ENCODE data around the gene RPP40. TPM values are rescaled to one million over a fixed set of nuclear protein-coding genes. Genes with fewer than 3 reads are reported as not detected.

Gene RPP40
- total RNA-seq, 1 experiment from 2014 or later, result 15.9 TPM

DNA sequence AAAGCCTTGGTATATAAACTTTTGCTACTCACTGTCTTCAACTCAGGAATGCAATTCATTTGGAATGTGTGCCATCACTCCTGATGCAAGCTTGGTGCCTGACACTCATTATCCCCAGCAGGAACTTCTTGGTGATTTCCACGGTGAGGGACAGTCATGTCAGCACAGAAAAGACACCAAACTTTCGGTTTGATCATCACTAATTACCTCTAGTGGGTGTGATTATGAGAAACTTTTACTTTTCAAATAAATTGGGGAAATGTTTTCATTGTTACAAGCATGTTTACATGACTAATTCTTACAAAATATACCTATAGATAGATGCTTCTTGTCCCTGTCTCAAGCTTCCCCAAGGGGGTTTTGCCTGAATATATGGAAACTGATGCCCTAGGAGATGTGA, 40.9 kb downstream of the RPP40 start:
- Histone ChIP-seq H3K79me2 (ENCODE audit: insufficient read depth, low read length) (no peaks in the 10 kb centered on the region), H3K27me3 (ENCODE audit: insufficient read depth, low read length) (no peaks in the 10 kb centered on the region), H2AFZ (ENCODE audit: low read depth, low read length, poor library complexity, severe bottlenecking) (no peak overlapping the region), H3K4me3 (replicated peaks in 1 of 2; ENCODE audit: low read depth in 1 of 2, low read length in 2 of 2) (no peak overlapping the region), H3K9me2 (ENCODE audit: insufficient read depth) (no peaks in the 10 kb centered on the region), H4K20me1 (ENCODE audit: insufficient read depth) (no peaks in the 10 kb centered on the region), H3K4me1 (ENCODE audit: control insufficient read depth in 1 of 2, insufficient read depth in 2 of 2, low read length in 2 of 2) (no peaks in the 10 kb centered on the region), H3K9ac (ENCODE audit: low read length) (no peak overlapping the region), H3K4me2 (ENCODE audit: low read length) (no peak overlapping the region), H3K27ac (ENCODE audit: low read depth, low read length) (no peak overlapping the region), H3K9me3 (ENCODE audit: control insufficient read depth in 1 of 2, insufficient read depth in 1 of 2, low read depth in 1 of 2, low read length in 2 of 2) (no peaks in the 10 kb centered on the region), H3K36me3 (ENCODE audit: control insufficient read depth in 1 of 2, insufficient read depth in 2 of 2, low read length in 2 of 2) (no peaks in the 10 kb centered on the region)
- ATAC-seq (no peak), DNase-seq (ENCODE audit: low read depth, low spot score) (no peak)
- ChIA-PET CTCF (no interaction called here), RAD21 (ENCODE audit: low non-redundant PET in 1 of 2, low total read pairs in 2 of 2, uncharacterized antibody in 2 of 2, unreplicated experiment in 2 of 2) (no interaction called here), POLR2A (no interaction called here)
- intact Hi-C loops (cut with micrococcal nuclease), result no loop called here
- no peak for TF ChIP-seq EZH2phosphoT487 (IDR thresholded peaks at IDR 0.05; ENCODE audit: borderline replicate concordance)
- BruUV-seq (replicated peaks), result no TSS peak

- Histone ChIP-seq H3K9me3 (ENCODE audit: control insufficient read depth in 1 of 2, insufficient read depth in 1 of 2, low read depth in 1 of 2, low read length in 2 of 2) (no peaks in the 10 kb centered on the region), H3K79me2 (ENCODE audit: insufficient read depth, low read length) (no peaks in the 10 kb centered on the region), H3K9ac (ENCODE audit: low read length) (no peak overlapping the region), H2AFZ (ENCODE audit: low read depth, low read length, poor library complexity, severe bottlenecking) (no peak overlapping the region), H3K9me2 (ENCODE audit: insufficient read depth) (no peaks in the 10 kb centered on the region), H3K4me3 (replicated peaks in 1 of 2; ENCODE audit: low read depth in 1 of 2, low read length in 2 of 2) (no peak overlapping the region), H3K4me1 (ENCODE audit: control insufficient read depth in 1 of 2, insufficient read depth in 2 of 2, low read length in 2 of 2) (no peaks in the 10 kb centered on the region), H3K27ac (ENCODE audit: low read depth, low read length) (no peak overlapping the region), H3K27me3 (ENCODE audit: insufficient read depth, low read length) (no peaks in the 10 kb centered on the region), H4K20me1 (ENCODE audit: insufficient read depth) (no peaks in the 10 kb centered on the region), H3K4me2 (ENCODE audit: low read length) (no peak overlapping the region), H3K36me3 (ENCODE audit: control insufficient read depth in 1 of 2, insufficient read depth in 2 of 2, low read length in 2 of 2) (no peaks in the 10 kb centered on the region)
- BruUV-seq (replicated peaks), result no TSS peak
- POLR2A ChIA-PET, result no interaction called here
- intact Hi-C loops (cut with micrococcal nuclease), result no loop called here
- CTCF ChIA-PET, result no interaction called here
- no peak for DNase-seq (ENCODE audit: low read depth, low spot score)
- RAD21 ChIA-PET (ENCODE audit: low non-redundant PET in 1 of 2, low total read pairs in 2 of 2, uncharacterized antibody in 2 of 2, unreplicated experiment in 2 of 2), result no interaction called here
- no peak for ATAC-seq
- TF ChIP-seq SRF (IDR thresholded peaks at IDR 0.05; ENCODE audit: low read depth) (no peak), EGR1 (IDR thresholded peaks at IDR 0.05; ENCODE audit: low read depth) (no peak), POLR2A (IDR thresholded peaks at IDR 0.05; ENCODE audit: borderline replicate concordance, extremely low read depth, insufficient read depth, insufficient read length) (no peak), ZNF274 (IDR thresholded peaks at IDR 0.05; ENCODE audit: low read depth, low read length) (no peak), SIN3A (IDR thresholded peaks at IDR 0.05; ENCODE audit: low read depth) (no peak), CEBPB (IDR thresholded peaks at IDR 0.05; ENCODE audit: low read depth) (no peak), TCF7L2 (IDR thresholded peaks at IDR 0.05; ENCODE audit: borderline replicate concordance, extremely low read depth, insufficient read depth, insufficient read length) (no peak), YY1 (IDR thresholded peaks at IDR 0.05; ENCODE audit: extremely low read depth, insufficient replicate concordance, low read depth, low read length) (no peak), CTCF (IDR thresholded peaks at IDR 0.05 in 2 of 3, conservative IDR thresholded peaks at IDR 0.05 in 1 of 3; ENCODE audit: borderline replicate concordance in 1 of 3, insufficient read depth in 1 of 3, low read depth in 2 of 3, low read length in 2 of 3) (no peak), SP1 (IDR thresholded peaks at IDR 0.05; ENCODE audit: low read depth) (no peak), ATF3 (IDR thresholded peaks at IDR 0.05) (no peak), RAD21 (IDR thresholded peaks at IDR 0.05; ENCODE audit: low read depth) (no peak)
- TF ChIP-seq, protein P1, sequence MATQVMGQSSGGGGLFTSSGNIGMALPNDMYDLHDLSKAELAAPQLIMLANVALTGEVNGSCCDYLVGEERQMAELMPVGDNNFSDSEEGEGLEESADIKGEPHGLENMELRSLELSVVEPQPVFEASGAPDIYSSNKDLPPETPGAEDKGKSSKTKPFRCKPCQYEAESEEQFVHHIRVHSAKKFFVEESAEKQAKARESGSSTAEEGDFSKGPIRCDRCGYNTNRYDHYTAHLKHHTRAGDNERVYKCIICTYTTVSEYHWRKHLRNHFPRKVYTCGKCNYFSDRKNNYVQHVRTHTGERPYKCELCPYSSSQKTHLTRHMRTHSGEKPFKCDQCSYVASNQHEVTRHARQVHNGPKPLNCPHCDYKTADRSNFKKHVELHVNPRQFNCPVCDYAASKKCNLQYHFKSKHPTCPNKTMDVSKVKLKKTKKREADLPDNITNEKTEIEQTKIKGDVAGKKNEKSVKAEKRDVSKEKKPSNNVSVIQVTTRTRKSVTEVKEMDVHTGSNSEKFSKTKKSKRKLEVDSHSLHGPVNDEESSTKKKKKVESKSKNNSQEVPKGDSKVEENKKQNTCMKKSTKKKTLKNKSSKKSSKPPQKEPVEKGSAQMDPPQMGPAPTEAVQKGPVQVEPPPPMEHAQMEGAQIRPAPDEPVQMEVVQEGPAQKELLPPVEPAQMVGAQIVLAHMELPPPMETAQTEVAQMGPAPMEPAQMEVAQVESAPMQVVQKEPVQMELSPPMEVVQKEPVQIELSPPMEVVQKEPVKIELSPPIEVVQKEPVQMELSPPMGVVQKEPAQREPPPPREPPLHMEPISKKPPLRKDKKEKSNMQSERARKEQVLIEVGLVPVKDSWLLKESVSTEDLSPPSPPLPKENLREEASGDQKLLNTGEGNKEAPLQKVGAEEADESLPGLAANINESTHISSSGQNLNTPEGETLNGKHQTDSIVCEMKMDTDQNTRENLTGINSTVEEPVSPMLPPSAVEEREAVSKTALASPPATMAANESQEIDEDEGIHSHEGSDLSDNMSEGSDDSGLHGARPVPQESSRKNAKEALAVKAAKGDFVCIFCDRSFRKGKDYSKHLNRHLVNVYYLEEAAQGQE (IDR thresholded peaks at IDR 0.05; ENCODE audit: low read depth), result no peak
- TF ChIP-seq, protein P2, sequence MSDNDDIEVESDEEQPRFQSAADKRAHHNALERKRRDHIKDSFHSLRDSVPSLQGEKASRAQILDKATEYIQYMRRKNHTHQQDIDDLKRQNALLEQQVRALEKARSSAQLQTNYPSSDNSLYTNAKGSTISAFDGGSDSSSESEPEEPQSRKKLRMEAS (IDR thresholded peaks at IDR 0.05), result no peak
Measured at GRCh38 chr6:4961322-4962168, 42.3 kb downstream of the RPP40 start.
